Astrocyte of the hippocampus (primary cell): ENCODE results near the gene SPTBN1.

Experiments
- DNase-seq: peaks from one replicate; pipeline ENCODE4 v3.0.0; 2011; ENCODE audit warnings: low read depth, low spot score

Gene SPTBN1

DNA sequence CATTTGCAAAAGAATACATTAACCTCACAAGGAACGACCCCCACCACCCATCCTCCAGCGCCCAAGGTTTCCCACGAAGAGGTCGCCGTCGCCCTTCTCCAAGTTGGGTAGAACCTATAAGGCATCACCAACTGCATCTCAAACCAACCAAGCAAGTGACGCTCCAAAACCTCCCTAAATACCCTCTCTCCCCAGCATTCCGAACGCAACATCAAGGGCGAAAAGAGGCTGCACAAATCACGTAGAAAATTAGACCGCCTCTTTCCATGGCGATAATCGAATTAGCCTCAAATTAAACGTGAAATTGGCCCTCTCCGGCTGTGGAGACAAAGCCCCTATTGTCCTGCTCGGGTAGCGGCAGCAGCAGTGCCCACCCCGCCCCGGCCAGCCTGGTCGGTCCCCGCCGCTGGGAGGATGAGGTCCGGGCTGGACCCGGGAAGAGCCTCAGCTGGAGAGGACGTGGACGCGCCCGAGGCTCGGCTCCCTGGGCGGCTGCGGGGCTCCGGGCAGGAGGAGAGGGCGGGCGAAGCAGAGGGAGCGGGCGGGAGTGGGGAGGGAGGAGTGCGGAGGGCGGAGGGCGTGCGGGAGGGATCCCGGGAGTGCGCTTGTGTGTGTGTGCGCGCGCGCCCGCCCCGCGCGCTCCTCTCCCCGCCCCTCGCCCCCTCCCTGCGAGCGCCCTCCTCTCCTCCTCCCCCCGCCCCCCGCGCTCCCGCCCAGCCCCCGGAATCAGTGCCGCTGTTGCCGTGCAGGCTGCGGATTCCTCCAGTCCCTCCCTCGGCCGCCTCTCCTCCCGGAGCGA, at the start of gene SPTBN1:
TSS of gene SPTBN1 (plus strand) at position 765 of the 799 bp plus-strand sequence. CDS start 70,092 bp downstream, outside the sequence.
- DNase-seq: peak; percentile 97

DNA sequence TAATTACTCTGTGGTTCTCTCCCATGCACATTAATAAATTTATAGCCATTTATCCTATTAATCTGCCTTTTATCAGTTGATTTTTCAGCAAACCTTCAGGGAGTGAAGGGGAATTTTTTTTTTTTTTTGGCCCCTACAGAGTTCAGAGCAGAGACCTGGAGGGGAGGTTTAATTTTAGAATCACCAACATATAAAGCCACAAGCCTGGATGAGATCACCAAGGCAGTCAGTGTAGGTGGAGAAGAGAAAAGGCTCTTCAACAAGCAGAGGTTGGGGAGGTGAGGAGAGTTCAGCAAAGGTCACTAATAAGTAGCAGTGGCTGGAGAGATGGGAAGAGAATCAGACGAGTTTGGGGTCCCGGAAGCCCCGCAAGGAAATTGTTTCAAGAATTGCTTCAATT, 48.4 kb upstream of the SPTBN1 start:
- no peak for DNase-seq

DNA sequence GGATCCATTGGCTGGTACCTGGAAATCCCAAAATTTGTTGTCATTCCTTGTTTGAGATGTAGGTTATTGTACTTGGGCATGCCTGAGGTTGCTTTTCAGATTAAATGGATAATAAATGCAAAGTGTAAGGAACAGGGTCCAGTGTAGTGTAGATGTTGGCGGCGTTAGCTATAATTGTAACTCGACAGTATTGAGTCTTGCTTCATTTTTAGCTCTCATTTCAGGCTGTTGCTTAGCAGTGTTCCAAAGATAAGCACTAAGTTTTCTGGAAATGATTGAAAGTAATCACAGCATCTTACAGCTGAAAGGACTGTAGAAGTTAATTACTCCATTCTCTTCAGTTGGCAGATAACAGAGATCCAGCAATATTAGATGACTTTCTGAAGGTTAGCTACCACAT, 47.8 kb upstream of the SPTBN1 start:
- no peak for DNase-seq

DNA sequence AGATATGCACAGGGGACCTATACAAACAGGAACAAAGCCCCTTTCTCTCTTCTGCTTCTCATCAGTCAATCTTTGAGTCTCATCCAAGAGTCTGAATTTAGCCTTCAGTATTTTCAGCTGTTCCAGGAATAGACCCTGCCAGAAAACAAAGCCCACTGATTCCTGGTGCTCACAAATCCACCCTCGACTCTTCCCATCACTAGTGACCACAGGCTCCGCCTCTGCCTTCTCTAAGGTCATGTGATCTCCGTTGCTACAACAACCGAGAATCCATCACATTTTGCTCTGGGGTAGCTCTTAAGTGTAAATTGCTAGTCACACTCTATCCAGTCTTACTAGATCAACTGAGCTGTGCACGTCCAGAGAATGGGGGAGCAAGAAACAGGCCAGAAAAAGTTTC, 46.4 kb upstream of the SPTBN1 start:
- no peak for DNase-seq

DNA sequence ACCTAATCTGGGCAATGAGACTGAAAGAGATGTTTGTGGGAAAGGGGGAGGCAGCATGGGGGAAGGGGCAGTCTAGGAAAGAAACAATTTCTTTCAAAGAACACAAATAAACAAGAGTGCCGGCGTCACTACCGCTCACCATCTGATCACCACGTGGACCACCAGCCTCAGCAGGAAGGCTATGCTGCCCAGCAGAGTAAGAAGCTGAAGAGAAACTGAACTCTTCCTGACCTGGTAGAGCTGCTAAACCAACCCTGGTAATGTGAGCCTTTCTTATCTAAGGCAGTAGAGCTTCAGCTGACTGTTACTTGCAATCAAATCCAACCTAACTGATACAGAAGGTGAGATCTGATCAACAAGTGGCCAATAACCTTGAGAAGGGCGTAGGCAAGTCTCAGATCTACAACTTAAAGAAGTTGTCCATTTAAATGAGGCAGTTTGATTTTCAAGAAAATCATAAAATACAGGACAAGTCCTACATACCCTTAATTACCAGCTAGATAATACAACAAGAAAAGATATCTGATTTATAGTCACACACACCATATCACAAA, 44.2 kb upstream of the SPTBN1 start:
- no peak for DNase-seq

DNA sequence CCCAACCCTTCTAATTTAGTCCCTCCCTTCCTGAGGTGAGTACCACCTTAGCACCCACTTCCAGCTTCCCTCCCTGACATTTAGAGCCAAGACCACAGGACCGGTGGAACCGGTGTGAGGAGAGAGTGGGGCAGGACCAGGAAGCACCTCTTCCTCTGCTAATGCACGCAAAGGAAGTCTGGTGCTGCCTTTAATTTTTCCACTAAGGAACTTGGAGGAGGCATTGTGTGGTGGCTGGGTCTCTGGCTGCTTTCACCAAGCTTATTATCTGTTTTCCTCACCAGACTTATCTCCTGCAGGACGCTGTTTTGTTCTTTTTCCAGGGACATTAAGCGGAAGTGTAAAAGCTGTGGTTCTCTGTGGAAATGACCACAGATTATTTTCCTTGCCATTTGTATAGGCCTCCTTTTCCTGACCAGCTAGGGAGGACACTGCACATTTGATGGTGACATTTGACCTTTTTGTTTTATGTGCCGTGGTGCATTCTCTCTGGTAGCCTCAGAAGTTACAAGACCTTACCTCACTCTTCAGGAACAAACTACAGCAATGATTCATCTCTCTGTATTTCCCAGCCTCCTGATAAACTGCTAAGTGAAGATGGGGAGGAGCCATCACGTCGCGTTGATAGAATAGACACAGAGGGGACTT, 39.8 kb upstream of the SPTBN1 start:
- DNase-seq: no peak

DNA sequence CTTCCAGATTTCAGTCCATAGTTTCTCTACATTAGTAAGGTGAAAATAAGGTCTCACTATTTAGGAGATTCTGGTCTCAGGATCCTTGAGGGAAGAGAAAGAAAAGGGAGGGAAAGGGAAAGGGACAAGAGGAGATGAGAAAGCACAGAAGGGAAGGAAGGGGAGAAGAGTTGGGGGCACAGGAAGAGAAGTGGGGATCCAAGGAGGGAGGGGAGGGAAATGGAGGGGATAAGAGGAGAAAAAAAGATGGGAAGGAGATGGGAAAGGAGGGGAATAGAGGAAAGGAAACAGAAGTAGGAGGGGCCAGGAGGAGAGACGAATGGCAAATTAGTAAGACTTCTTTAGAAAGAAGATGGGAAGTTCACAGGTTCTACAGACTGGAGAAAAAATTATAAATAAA, 39.2 kb upstream of the SPTBN1 start:
- DNase-seq: no peak

DNA sequence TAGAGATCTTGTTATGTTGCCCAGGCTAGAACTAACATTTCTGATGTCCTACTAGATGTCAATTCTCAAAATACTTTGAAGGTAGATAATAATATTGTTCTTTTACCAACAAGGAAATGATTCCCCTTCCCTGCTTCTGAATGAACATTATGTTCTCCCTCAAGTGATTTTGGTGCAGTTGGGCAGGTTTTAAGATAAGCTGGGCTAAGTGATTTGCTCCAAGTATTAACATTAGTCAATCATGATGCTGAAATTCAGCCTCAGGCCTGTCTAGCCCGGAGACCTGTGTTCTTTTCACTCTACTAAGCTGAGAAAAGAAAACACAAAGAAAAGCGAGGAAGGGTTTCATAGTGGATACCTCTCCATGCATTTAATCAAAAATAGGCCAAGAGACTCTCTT, 38.5 kb upstream of the SPTBN1 start:
- DNase-seq: no peak

DNA sequence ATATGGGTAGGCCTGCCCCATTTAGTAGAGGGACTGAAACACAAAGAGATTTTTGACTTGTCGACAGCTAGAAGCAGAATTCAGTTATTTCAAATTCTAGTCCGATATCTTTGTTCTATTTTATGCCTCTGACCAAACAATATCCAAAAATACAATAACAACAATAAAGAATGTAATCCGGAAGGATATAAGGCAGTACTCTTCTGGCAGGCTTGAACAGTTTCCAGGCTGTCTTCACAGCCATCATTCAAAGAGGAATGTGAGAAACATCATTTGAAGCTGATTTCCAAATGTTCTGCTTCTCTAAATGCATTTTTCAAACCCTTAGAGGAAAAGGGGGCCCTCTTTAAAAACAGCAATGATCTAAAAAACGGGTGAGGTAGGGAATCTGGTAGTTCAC, 36.7 kb upstream of the SPTBN1 start:
- no peak for DNase-seq

DNA sequence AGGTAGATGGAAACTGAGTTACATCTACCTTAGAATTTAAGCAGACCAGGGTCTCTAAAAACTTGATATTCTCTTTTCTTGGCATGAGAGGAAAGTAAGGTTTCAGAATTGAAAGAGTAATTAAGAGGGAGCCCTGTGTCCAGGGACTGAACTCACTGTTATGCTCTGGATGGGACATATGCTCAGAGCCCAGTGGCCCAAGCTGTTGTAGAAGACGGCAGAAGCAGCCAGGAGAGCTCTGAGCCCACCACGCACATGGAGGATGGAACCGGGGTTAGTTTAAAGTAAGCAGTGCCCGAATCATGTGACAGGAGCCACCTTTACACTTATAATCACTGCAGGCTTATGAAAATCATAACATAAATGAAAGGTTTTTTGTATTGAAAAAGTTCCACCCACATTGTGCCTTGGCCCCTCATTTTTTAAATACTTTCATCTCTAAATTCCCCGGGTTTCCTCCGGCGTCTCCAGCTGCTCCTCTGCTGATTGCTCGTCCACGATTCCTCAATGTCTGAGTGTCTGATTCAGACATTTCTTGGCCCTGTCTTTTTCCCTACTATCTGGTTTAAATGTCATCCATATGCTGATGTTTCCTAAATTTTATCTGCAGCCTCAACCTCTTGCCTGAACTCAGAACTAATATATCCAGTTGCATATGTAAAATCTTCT, 36.1 kb upstream of the SPTBN1 start:
- DNase-seq: no peak

DNA sequence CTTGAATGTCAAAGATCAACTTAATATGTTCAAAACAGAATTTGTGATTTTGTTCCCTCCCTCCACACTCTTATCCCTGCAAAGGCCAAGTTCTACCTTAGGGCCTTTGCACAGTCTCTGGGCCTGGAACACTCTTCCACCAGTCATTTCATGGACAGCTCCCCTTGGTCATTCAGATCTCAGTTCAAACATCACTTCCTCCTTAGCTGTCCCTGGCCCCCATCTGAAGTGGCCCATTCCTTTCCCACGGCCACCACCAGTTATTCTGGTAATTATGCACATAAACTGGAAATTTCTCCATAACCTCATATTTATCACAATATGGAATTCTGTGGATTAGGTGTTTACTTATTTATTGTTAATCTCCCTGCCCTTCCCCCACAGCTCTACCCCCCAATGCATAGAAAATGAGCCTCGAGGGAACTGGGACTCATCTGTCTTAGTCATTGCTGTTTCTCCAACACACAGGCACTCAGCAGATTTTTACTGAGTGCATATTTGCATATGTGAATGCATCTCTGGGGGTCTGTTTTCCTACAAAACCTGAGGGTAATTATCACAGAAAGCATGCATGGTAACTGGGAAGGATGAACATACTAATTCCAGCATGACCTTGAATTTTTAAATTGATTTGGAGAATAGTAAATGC, 35.5 kb upstream of the SPTBN1 start:
- DNase-seq: no peak

DNA sequence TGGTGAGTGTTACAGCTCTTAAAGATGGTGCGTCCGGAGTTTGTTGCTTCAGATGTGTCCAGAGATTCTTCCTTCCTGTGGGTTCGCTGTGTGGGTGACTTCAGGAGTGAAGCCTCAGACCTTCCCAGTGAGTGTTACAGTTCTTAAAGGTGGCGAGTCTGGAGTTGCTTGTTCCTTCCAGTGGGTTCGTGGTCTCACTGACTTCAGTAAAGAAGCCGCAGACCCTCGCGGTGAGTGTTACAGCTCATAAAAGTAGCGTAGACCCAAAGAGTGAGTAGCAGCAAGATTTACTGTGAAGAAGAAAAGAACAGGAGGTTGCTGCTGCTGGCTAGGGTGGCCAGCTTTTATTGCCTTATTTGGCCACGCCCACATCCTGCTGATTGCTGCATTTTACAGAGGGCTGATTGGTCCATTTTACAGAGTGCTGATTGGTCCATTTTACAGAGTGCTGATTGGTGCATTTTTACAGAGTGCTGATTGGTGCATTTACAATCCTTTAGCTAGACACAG, 34.0 kb upstream of the SPTBN1 start:
- no peak for DNase-seq

DNA sequence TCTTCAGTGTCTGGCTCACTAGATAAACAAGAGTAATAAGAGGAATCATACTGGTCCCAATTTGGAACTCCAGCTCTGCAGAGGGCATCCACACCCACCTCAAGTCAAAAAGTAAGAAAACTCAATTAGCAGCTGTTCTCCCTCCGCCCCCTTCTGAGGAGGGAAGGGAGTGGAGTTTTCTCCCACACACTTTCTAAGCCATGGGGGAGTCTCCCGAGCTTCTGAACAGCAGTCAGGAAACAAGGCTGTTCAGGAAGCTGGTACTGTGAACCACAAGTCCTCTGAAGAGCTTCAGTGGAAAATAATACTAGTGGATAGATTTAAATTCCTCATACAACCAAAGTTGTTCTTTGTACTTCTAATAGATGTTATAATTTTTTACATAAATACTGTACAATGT, 32.9 kb upstream of the SPTBN1 start:
- DNase-seq: no peak

DNA sequence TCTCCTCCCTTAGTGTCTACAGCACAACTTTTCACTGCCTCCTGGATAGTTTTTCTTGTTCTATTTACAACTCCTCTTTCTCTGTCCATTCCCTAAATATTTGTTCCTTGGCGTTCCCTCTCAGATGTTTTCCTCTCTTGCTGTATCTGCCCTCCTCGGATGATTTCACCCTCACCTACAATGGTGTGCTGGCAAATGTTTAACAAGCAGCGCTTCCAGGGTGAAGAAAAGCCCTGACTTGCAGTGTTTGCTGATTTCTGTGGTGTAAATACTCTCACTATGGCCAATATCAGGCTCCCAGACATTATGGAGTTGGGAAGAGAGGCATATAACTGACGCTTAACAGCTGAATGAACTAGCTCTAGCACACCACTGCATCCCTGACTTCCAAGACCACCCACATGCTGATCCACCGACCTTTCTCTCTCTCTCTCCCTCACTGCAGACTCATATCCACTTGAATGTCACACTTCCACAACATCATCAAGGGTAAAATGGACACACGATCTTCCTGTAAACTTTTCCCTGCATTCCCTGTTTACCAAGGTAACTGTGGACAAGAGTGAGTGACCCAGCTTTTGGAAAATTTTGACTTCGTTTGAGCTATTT, 31.5 kb upstream of the SPTBN1 start:
- DNase-seq: no peak

DNA sequence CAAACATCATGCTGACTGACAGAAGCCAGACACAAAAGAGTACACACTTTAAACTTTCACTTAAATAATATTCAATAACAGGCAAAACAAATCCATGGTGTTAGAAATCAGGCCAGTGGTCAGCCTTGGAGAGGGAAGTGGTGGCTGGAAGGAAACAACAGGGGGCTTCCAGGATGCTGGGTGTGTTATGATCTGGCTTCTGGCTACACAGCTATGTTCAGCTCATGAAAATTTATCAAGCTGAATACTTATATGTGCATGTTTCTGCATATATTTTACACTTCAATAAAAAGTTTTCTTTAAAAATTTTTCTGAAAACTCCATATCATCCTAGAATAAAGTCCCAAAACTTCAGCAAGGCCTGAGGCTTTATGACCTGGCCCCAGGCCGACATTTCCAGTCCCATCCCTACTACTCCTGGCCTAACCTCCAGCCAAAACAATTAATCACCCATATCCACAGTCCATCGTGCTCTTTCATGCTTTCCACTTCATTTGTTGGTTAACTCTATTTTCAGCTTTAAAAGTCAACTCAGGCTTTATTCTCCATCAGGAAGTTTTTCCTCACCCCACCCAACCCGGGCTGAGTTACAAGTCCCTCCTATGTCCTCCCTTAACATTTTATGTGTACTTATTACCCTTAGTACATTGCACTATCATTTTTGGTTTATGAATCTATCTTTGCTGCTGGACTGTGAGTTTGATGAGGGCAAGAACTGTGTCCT, 27.9 kb upstream of the SPTBN1 start:
- peak; percentile 8 for DNase-seq

DNA sequence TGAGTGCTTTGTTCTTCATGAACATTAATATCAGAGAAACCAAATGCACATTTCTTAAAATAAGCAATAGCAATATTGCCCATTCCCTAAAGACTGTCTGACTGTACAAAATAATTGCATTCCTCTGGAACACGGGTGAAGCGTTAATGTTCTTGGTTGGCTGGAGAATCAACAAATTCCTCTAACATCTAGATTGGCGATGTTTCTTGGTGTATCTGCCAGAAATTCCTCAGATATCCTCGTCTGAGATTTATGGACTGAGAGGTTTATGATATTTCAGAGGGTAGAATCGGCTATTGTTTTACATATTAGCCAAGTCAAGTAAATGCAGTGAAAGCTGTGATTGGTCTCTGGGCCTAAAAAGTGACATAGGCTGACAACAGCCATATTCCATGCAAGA, 27.1 kb upstream of the SPTBN1 start:
- peak; percentile 29 for DNase-seq

DNA sequence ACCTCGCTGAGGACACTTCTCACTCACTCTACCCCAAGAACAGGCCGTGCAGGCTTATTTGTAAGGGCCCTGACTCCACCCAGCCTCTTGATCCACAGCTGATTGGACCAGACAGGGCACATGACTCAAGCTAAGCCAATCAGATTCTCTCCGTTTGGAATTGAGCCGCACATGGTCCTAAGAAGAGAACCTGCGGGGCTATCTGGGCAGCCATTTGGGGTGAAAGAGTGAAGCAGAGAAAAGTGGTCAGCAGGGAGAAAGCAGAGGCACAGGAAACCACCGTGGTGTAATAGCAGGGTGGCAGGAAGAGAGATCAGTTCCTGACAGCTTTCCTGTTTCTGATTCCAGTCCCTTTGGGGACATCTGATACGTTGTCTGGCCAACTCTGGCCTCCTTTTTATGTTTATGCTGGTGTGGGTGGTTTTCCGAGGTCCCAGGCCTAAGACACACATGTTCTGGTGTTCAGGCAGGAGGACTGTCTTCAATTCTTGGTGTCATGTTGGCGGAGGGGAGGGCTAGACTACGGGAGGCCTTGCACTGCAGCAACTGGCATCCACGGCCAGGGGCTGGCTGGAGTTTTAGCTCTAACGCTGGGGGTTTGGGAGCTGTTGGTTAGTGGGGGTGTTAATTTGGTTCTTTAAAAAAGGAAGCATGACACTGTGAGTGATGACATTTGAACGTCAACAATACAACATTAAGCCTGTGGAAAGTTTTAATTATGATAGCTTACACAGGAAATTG, 26.1 kb upstream of the SPTBN1 start:
- DNase-seq: no peak

DNA sequence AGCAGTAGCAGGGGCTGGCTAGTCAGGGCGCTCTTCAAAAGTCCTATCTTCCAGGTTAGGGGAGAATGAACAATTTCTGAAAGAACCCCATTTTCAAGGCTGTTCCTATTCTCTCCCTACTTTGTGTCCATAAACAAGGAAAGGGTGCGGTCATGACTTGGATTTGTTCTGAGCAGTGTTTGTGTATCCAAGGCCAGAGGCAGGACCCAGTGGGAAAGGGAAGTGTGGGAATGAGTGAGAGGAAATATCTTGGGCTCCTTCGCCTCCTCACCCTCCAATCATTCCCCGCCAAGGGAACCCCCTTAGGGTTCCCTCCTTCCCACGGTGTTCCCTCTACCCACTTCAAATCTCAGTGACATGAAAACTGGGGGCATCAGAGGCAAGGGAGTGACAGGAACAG, 25.5 kb upstream of the SPTBN1 start:
- DNase-seq: no peak

DNA sequence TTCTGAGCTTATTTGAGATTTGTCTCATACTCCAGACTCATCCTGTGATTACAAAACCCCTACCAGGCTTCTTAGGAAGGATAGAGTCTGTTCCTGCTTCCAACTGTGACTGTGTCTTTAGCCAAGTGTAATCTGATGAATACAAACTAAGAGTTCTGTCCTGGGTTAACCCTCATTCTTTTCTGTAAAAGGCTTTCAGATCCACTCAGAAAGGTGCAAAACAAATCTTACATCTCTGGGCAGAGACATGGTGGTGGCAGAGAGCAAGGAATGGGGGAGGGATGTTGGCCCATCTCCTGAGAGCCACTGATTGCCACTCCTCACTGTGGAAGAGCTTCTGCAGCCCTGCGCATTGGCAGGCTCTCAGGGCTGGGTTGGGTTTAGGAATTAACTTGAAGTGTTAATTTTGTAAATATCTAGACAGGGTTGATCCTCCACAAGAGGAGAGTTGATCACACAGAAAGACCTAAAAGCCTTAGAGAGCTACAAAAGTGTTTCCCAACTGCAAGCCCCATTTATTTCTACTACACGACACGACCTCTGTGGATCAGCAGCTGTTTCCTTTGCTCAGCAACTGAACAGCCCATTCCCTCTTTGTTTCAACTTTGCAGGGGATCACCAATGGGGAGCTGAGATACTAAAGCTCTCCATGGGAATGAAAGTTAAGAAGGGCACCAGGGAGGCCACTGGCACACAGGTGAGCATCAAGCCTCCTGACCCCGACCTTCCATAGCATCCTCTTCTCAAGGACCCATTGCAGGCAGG, 23.7 kb upstream of the SPTBN1 start:
- no peak for DNase-seq
